Ovary (tissue), 9 donors: ENCODE results near the gene PGAM2. TPM values are rescaled to one million over a fixed set of nuclear protein-coding genes. Genes with fewer than 3 reads are reported as not detected.

Experiments used
- DNase-seq, 5 donors: peaks; one replicate each; pipeline ENCODE4 v3.0.0-alpha.2; 2019 to 2020
- H3K27ac ChIP-seq, 2 donors: fragments of 200-600 bp; one replicate each; pipeline versions ENCODE4 v1.5.1 to v1.8.0; 2019 to 2022
- H3K27me3 ChIP-seq: fragments of 200-600 bp; one replicate; pipeline ENCODE4 v1.8.0; 2022
- H3K36me3 ChIP-seq: fragments of 200-600 bp; sonication (generic); one replicate; pipeline ENCODE4 v1.5.1; 2019
- H3K4me1 ChIP-seq: one replicate; pipeline ENCODE4 v1.8.1; 2013; ENCODE audit warnings: mild to moderate bottlenecking, moderate library complexity; ENCODE audit not compliant: insufficient read depth
- H3K4me3 ChIP-seq: fragments of 200-600 bp; sonication (generic); one replicate; pipeline ENCODE4 v1.5.1; 2017
- H3K9me3 ChIP-seq, 2 donors: fragments of 200-600 bp in 1 of 2; sonication (generic) in 1 of 2; one replicate each; pipeline versions ENCODE4 v1.5.1 to v1.8.1; 2013 to 2019; ENCODE audit warnings: mild to moderate bottlenecking in 1 of 2, moderate library complexity in 1 of 2
- EP300 ChIP-seq: sonication (generic); formaldehyde crosslinking; IDR thresholded peaks from one replicate; pipeline ENCODE4 v1.6.1; 2017; ENCODE audit warnings: antibody characterized with exemption
- POLR2A ChIP-seq: fragments of 450-650 bp; IDR thresholded peaks from one replicate; pipeline ENCODE4 v1.6.1; 2017; ENCODE audit warnings: antibody characterized with exemption, mild to moderate bottlenecking, moderate library complexity
- WGBS, 3 donors: extraction: QIAGEN DNeasy Blood & Tissue Kit in 1 of 3; methylation state at CpG; one replicate each; pipeline versions ENCODE4 v1.1.5 to v1.1.7; 2013 to 2017; 5-methylcytosine and 5-hydroxymethylcytosine counted together
- intact Hi-C, 4 donors: fragments of 100-400 bp; cut with DNase I; formaldehyde crosslinking; loops; one replicate each; pipeline versions ENCODE4 v1.11.0 to v1.15.1; 2022 to 2023
- polyA plus RNA-seq, 2 donors: library from polyadenylated mRNA; stranded (reverse); fragments of 200-250 nt in 1 of 2; fragments of 350-450 nt in 1 of 2; fragmentation: Illumina TruSeq in 1 of 2; extraction: RNeasy Lipid Tissue Mini Kit (QIAGEN cat#74804) in 1 of 2; gene quantifications; one replicate each; pipeline ENCODE4 v1.2.3, GENCODE V29; 2013 to 2014
- total RNA-seq, 7 donors: library from RNA; depleted of rRNA in 2 of 7; stranded (reverse); fragments of >200 nt in 2 of 7; fragmentation: NEBNext Ultra II Directional in 3 of 7; extraction: Animal tissue kit (Norgen Biotek cat#: 25700) in 3 of 7; gene quantifications; one replicate each; pipeline versions ENCODE4 v1.1.0 to v1.2.4, GENCODE V29; 2016 to 2023
- TF ChIP-seq, protein P1 (sequence below), 3 donors: fragments of 450-650 bp in 2 of 3; fragments of 200-600 bp in 1 of 3; IDR thresholded peaks; one replicate each; pipeline versions ENCODE4 v1.5.1 to v1.8.0; 2016 to 2022; ENCODE audit warnings: antibody characterized with exemption in 3 of 3, mild to moderate bottlenecking in 1 of 3
- donor health status: DM: no; HTN: no; CAD: no; lungs with moderate emphysema.
- donor health status: DM: no; HTN: no; CAD: no.
- donor health status: Bipolar disorder and iron deficiency.
- donor health status: DM: yes; HTN: yes; CAD: no.
- donor health status: DM: no; HTN: no; CAD: no.
- donor health status: DM: yes; HTN: yes; CAD: no.

Gene PGAM2
- total and polyA plus RNA-seq, 9 donors: 0.40 to 3.2 (median 1.7) TPM; not detected in 2

DNA sequence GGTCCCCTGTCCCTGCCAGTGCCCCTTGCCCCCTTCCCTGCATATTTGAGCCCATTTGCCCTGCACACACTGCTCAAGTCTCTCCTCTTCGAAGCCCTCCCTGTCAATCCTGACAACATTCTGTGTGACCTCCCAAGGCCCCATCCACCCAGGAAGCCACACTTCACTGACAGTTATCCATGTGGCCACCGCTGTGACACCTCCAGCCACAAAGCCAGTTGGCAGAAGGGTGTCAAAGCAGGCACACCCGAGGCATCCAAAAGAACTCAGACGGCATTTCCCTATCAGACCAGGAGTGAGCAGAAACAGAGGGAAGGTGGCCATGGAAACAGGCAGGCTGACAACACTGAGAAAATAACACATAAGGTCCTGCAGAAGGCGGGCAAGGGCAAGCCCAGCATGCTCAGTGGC lies 12.3 kb upstream of the PGAM2 start:
- Histone ChIP-seq H3K27me3 (no peaks in the 10 kb centered on the region), H3K27ac (no peak overlapping the region), H3K4me1 (peaks cover 6% of the 10 kb centered on the region), H3K9me3 (no peaks in the 10 kb centered on the region), H3K4me3 (no peak overlapping the region), H3K36me3 (no peaks in the 10 kb centered on the region)
- peak in 2 of 5 donors; percentile 11 to 29 for DNase-seq
- TF ChIP-seq, protein P1, sequence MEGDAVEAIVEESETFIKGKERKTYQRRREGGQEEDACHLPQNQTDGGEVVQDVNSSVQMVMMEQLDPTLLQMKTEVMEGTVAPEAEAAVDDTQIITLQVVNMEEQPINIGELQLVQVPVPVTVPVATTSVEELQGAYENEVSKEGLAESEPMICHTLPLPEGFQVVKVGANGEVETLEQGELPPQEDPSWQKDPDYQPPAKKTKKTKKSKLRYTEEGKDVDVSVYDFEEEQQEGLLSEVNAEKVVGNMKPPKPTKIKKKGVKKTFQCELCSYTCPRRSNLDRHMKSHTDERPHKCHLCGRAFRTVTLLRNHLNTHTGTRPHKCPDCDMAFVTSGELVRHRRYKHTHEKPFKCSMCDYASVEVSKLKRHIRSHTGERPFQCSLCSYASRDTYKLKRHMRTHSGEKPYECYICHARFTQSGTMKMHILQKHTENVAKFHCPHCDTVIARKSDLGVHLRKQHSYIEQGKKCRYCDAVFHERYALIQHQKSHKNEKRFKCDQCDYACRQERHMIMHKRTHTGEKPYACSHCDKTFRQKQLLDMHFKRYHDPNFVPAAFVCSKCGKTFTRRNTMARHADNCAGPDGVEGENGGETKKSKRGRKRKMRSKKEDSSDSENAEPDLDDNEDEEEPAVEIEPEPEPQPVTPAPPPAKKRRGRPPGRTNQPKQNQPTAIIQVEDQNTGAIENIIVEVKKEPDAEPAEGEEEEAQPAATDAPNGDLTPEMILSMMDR (IDR thresholded peaks at IDR 0.05): no peak
- TF ChIP-seq POLR2A: no peak
- no peak for TF ChIP-seq EP300
- WGBS, 3 donors: 67 to 70% (median 69%) methylated on average over 5 of the region's 5 CpGs
- intact Hi-C loops: loop anchor here in 2 of 4 donors (5.0 kb wide), 2 partner anchors 45 to 115 kb away; partner anchors contain the start of gene POLD2 (in 1 of the 2)

DNA sequence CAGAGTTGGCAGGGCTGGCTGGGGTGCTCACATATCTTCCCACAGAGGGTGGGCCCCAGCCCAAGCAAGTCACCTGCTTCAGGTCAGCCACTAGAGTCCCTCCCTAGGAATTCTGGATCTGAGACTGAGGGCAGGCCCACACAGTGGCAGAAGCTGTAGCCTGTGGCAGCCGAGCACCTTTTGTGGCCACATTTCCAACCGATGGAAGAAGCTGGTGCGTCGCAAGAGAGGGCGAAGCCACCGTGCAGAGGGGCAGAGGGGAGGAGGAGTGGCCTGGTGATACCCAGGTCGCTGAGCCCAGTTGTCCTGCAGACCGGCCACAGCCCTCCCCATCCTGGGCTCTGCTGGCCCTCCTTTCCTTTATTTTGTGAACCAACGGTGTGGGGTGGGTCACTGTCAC lies 11.7 kb upstream of the PGAM2 start:
- WGBS, 3 donors: 79 to 84% (median 80%) methylated on average over 9 of the region's 9 CpGs
- no peak overlapping the region for H3K4me3 ChIP-seq
- H3K9me3 ChIP-seq: no peaks in the 10 kb centered on the region
- no peak overlapping the region for H3K27ac ChIP-seq
- H3K27me3 ChIP-seq: no peaks in the 10 kb centered on the region
- peak in 2 of 5 donors; percentile 10 to 23 for DNase-seq
- intact Hi-C loops: loop anchor here in 2 of 4 donors (5.0 kb wide), 2 partner anchors 45 to 115 kb away; partner anchors contain the start of gene POLD2 (in 1 of the 2)
- H3K4me1 ChIP-seq: peaks cover 6% of the 10 kb centered on the region
- no peaks in the 10 kb centered on the region for H3K36me3 ChIP-seq
- TF ChIP-seq, protein P1 (IDR thresholded peaks at IDR 0.05): no peak
- TF ChIP-seq EP300 (no peak), POLR2A (no peak)

DNA sequence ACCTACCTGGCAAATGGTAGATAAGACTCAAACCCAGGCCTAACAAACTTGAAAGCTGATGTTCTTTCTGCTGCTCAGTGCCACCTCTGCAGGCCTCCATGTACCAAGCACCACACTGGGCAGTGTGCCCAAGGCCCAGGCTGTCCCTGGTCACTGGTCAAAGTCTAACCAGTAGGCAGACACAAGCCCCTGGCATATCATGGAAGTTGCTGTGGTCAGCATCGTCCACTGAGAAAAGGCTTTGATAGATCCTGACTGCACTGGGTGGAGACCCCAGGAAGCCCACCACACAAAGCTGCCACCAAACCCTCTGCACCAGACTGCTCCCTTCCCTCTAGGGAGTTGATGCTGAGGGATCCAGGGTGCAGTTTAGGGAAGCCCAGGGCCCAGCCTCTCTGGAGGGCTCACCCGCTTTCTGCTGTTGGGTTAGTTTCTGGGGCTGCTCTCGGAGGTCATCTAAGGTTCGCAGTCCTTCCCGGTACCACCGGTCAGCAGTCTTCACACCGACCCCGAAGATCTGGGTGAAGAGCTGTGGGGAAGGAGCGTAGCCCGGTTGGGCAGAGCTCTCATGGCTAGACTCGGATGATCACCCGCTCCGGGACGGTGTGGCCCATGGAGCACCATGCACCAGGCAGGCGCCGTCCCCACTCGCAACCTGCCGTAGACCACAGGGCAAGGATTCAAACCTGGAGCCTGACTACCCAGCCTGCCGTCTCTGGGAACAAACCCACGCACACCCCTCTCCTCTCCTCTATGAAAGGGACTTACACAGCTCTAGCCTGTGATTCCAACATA lies 10.9 kb upstream of the PGAM2 start:
- Histone ChIP-seq H3K27me3 (no peaks in the 10 kb centered on the region), H3K4me3 (no peak overlapping the region), H3K36me3 (no peaks in the 10 kb centered on the region), H3K27ac (no peak overlapping the region), H3K4me1 (peaks cover 4% of the 10 kb centered on the region), H3K9me3 (no peaks in the 10 kb centered on the region)
- 93 to 95% (median 95%) methylated on average over 20 of the region's 20 CpGs for WGBS, 3 donors
- TF ChIP-seq POLR2A: no peak
- TF ChIP-seq, protein P1 (IDR thresholded peaks at IDR 0.05): no peak
- no peak for TF ChIP-seq EP300
- intact Hi-C loops: loop anchor here in 2 of 4 donors (5.0 kb wide), 2 partner anchors 46 to 116 kb away; partner anchors contain the start of gene POLD2 (in 1 of the 2)
- DNase-seq: peak in 2 of 5 donors; percentile 21 to 33

DNA sequence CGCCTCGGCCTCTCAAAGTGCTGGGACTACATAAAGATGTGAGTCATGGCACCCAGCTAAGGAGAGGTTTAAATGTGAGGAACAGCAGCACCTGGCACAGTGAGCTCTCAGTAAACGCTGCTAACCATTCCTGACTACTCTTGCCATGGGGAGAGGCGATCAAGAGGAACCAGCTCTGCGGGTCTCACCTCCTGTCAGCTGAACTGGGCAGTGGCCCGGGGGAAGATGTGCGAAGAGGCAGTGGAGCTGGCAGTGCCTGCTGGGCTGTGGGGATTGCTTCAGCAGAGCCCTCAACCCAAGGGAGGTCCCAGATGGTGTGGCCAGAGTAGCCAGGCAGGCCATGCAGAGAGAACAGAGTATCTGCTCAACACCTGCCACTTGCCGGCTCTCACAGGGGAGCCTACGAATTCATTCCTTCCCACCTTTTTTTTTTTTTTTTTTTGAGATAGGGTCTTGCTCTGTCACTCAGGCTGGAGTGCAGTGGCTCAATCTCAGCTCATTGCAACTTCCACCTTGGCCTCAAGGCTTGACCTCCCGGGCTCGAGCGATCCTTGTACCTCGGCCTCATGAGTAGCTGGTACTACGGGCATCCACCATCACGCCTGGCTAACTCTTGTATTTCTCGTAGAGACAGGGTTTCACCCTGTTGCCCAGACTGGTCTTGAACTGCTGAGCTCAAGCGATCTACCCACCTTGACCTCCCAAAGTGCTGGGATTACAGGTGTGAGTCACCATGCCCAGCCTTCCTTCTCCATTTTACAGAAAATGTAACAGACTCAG lies 10.1 kb upstream of the PGAM2 start:
- no peak overlapping the region for H3K4me3 ChIP-seq
- no peaks in the 10 kb centered on the region for H3K4me1 ChIP-seq
- H3K36me3 ChIP-seq: no peaks in the 10 kb centered on the region
- peak in 1 of 5 donors; percentile 21 for DNase-seq
- 88 to 92% (median 90%) methylated on average over 17 of the region's 17 CpGs for whole genome bisulfite sequencing, 3 donors
- no peaks in the 10 kb centered on the region for H3K27me3 ChIP-seq
- H3K27ac ChIP-seq: no peak overlapping the region
- no peaks in the 10 kb centered on the region for H3K9me3 ChIP-seq
- TF ChIP-seq, protein P1 (IDR thresholded peaks at IDR 0.05): no peak
- TF ChIP-seq POLR2A (no peak), EP300 (no peak)
- intact Hi-C loops: loop anchor here in 2 of 4 donors (5.0 kb wide), 2 partner anchors 47 to 117 kb away; partner anchors contain the start of gene POLD2 (in 1 of the 2)
